ENCODE results near the gene USP10.
A peak's percentile ranks its signal among the peaks of the same experiment; 100 is the strongest.
"Not testable (repeated sequence)": the region's sequence is repeated elsewhere in the genome, so short reads cannot be mapped to it uniquely, and the experiment has no call there.

The USP10 gene

GRCh38 chr16:84686707-84687298 is 13.0 kb upstream of the USP10 start:
- TF ChIP-seq CTCF (IDR thresholded peaks at IDR 0.05; ENCODE audit: low read depth, low read length), result no peak
- peak; percentile 56 for DNase-seq
- no peaks in the 10 kb centered on the region for H3K9me3 ChIP-seq (ENCODE audit: severe bottlenecking)
- H3K36me3 ChIP-seq, result no peaks in the 10 kb centered on the region
- no peak overlapping the region for H3K27ac ChIP-seq
- H3K4me3 ChIP-seq (ENCODE audit: low read depth, low read length), result no peak overlapping the region
- no peaks in the 10 kb centered on the region for H3K27me3 ChIP-seq (ENCODE audit: insufficient read depth, low read depth, severe bottlenecking)

- no peaks in the 10 kb centered on the region for H3K36me3 ChIP-seq
- no peaks in the 10 kb centered on the region for H3K27me3 ChIP-seq (ENCODE audit: insufficient read depth, low read depth, severe bottlenecking)
- TF ChIP-seq CTCF (IDR thresholded peaks at IDR 0.05; ENCODE audit: low read depth, low read length), result no peak
- no peak overlapping the region for H3K27ac ChIP-seq
- no peak for DNase-seq
- no peaks in the 10 kb centered on the region for H3K9me3 ChIP-seq (ENCODE audit: severe bottlenecking)
- H3K4me3 ChIP-seq (ENCODE audit: low read depth, low read length), result no peak overlapping the region
Observed at GRCh38 chr16:84687715-84688114, 12.1 kb upstream of the USP10 start.

- H3K27ac ChIP-seq; H3K4me3 ChIP-seq (ENCODE audit: low read depth, low read length); H3K27me3 ChIP-seq (ENCODE audit: insufficient read depth, low read depth, severe bottlenecking); DNase-seq; H3K9me3 ChIP-seq (ENCODE audit: severe bottlenecking); H3K36me3 ChIP-seq: not testable (repeated sequence)
Observed at GRCh38 chr16:84688163-84688562, 11.6 kb upstream of the USP10 start.

GRCh38 chr16:84689111-84689510 is 10.7 kb upstream of the USP10 start:
- Histone ChIP-seq H3K9me3 (ENCODE audit: severe bottlenecking) (no peaks in the 10 kb centered on the region), H3K4me3 (ENCODE audit: low read depth, low read length) (no peak overlapping the region), H3K27ac (no peak overlapping the region), H3K36me3 (no peaks in the 10 kb centered on the region), H3K27me3 (ENCODE audit: insufficient read depth, low read depth, severe bottlenecking) (no peaks in the 10 kb centered on the region)
- DNase-seq, result peak; percentile 11
- no peak for TF ChIP-seq CTCF (IDR thresholded peaks at IDR 0.05; ENCODE audit: low read depth, low read length)

- Histone ChIP-seq H3K36me3 (no peaks in the 10 kb centered on the region), H3K27ac (no peak overlapping the region), H3K27me3 (ENCODE audit: insufficient read depth, low read depth, severe bottlenecking) (no peaks in the 10 kb centered on the region), H3K4me3 (ENCODE audit: low read depth, low read length) (no peak overlapping the region), H3K9me3 (ENCODE audit: severe bottlenecking) (no peaks in the 10 kb centered on the region)
- no peak for DNase-seq
- TF ChIP-seq CTCF (IDR thresholded peaks at IDR 0.05; ENCODE audit: low read depth, low read length), result no peak
Observed at GRCh38 chr16:84690088-84690819, 9.5 kb upstream of the USP10 start.

- DNase-seq, result no peak
Observed at GRCh38 chr16:84692451-84693214, 7.2 kb upstream of the USP10 start.

GRCh38 chr16:84693869-84694268 is 5.9 kb upstream of the USP10 start:
- H3K4me3 ChIP-seq (ENCODE audit: low read depth, low read length); DNase-seq; H3K36me3 ChIP-seq; H3K27me3 ChIP-seq (ENCODE audit: insufficient read depth, low read depth, severe bottlenecking); H3K9me3 ChIP-seq (ENCODE audit: severe bottlenecking); H3K27ac ChIP-seq: not testable (repeated sequence)

More at GRCh38 chr16:84692451-84693214, 7.2 kb upstream of the USP10 start:
- no peaks in the 10 kb centered on the region for H3K27me3 ChIP-seq (ENCODE audit: insufficient read depth, low read depth, severe bottlenecking)
- H3K27ac ChIP-seq, result no peak overlapping the region
- no peaks in the 10 kb centered on the region for H3K9me3 ChIP-seq (ENCODE audit: severe bottlenecking)
- H3K36me3 ChIP-seq, result no peaks in the 10 kb centered on the region
- H3K4me3 ChIP-seq (ENCODE audit: low read depth, low read length), result no peak overlapping the region
- no peak for TF ChIP-seq CTCF (IDR thresholded peaks at IDR 0.05; ENCODE audit: low read depth, low read length)

Measured in WERI-Rb-1 (cell line).